Measurements from ENCODE around the gene SPG21. TPM values are rescaled to one million over a fixed set of nuclear protein-coding genes. Genes with fewer than 3 reads are reported as not detected.
A peak's percentile ranks its signal among the peaks of the same experiment; 100 is the strongest.

The SPG21 gene
- total and polyA plus RNA-seq, 2 of the 13 experiments (the other 11 are each of a cell fraction or from before 2014, with no cell fraction given), result 36.7 to 42.4 TPM

GRCh38 chr15:65032801-65033537, 43.3 kb upstream of the SPG21 start (continued):
- TF ChIP-seq ZBTB4 (CRISPR knock-in tag; IDR thresholded peaks at IDR 0.05; ENCODE audit: borderline replicate concordance) (no peak; the same call in 1 of the 2 replicates), ZFP62 (CRISPR knock-in tag; IDR thresholded peaks at IDR 0.05) (no peak), ZNF335 (CRISPR knock-in tag; IDR thresholded peaks at IDR 0.05) (no peak; the same call in 1 of the 2 replicates), NCOR1 (IDR thresholded peaks at IDR 0.05; ENCODE audit: borderline replicate concordance, low read length) (no peak), ZBTB10 (CRISPR knock-in tag; IDR thresholded peaks at IDR 0.05; ENCODE audit: borderline replicate concordance) (no peak), ZFP1 (CRISPR knock-in tag; IDR thresholded peaks at IDR 0.05) (peak; percentile 25; the same call in 1 of the 2 replicates), CENPX (CRISPR knock-in tag; IDR thresholded peaks at IDR 0.05) (no peak), KLF13 (CRISPR knock-in tag; IDR thresholded peaks at IDR 0.05) (no peak; the same call in 1 of the 2 replicates), MIXL1 (CRISPR knock-in tag; IDR thresholded peaks at IDR 0.05) (peak; percentile 58; the same call in 1 of the 2 replicates), ZSCAN22 (CRISPR knock-in tag; IDR thresholded peaks at IDR 0.05) (no peak), DNMT1 (CRISPR knock-in tag; IDR thresholded peaks at IDR 0.05) (no peak), PLRG1 (conservative IDR thresholded peaks at IDR 0.05) (no peak), ZMYM2 (CRISPR knock-in tag; IDR thresholded peaks at IDR 0.05) (no peak), ARID2 (CRISPR knock-in tag; IDR thresholded peaks at IDR 0.05; ENCODE audit: borderline replicate concordance) (peak; percentile 55; the same call in 1 of the 2 replicates)
- TF ChIP-seq, protein P1, sequence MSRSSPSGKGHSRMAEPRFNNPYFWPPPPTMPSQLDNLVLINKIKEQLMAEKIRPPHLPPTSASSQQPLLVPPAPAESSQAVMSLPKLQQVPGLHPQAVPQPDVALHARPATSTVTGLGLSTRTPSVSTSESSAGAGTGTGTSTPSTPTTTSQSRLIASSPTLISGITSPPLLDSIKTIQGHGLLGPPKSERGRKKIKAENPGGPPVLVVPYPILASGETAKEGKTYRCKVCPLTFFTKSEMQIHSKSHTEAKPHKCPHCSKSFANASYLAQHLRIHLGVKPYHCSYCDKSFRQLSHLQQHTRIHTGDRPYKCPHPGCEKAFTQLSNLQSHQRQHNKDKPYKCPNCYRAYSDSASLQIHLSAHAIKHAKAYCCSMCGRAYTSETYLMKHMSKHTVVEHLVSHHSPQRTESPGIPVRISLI (CRISPR knock-in tag; IDR thresholded peaks at IDR 0.05; ENCODE audit: borderline replicate concordance), result no peak
- TF ChIP-seq, protein P2, sequence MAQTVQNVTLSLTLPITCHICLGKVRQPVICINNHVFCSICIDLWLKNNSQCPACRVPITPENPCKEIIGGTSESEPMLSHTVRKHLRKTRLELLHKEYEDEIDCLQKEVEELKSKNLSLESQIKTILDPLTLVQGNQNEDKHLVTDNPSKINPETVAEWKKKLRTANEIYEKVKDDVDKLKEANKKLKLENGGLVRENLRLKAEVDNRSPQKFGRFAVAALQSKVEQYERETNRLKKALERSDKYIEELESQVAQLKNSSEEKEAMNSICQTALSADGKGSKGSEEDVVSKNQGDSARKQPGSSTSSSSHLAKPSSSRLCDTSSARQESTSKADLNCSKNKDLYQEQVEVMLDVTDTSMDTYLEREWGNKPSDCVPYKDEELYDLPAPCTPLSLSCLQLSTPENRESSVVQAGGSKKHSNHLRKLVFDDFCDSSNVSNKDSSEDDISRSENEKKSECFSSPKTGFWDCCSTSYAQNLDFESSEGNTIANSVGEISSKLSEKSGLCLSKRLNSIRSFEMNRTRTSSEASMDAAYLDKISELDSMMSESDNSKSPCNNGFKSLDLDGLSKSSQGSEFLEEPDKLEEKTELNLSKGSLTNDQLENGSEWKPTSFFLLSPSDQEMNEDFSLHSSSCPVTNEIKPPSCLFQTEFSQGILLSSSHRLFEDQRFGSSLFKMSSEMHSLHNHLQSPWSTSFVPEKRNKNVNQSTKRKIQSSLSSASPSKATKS (CRISPR knock-in tag; IDR thresholded peaks at IDR 0.05), result no peak
- TF ChIP-seq, protein P3, sequence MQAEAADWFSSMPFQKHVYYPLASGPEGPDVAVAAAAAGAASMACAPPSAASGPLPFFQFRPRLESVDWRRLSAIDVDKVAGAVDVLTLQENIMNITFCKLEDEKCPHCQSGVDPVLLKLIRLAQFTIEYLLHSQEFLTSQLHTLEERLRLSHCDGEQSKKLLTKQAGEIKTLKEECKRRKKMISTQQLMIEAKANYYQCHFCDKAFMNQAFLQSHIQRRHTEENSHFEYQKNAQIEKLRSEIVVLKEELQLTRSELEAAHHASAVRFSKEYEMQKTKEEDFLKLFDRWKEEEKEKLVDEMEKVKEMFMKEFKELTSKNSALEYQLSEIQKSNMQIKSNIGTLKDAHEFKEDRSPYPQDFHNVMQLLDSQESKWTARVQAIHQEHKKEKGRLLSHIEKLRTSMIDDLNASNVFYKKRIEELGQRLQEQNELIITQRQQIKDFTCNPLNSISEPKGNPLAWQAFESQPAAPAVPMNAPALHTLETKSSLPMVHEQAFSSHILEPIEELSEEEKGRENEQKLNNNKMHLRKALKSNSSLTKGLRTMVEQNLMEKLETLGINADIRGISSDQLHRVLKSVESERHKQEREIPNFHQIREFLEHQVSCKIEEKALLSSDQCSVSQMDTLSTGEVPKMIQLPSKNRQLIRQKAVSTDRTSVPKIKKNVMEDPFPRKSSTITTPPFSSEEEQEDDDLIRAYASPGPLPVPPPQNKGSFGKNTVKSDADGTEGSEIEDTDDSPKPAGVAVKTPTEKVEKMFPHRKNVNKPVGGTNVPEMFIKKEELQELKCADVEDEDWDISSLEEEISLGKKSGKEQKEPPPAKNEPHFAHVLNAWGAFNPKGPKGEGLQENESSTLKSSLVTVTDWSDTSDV (CRISPR knock-in tag; IDR thresholded peaks at IDR 0.05), result no peak
